ENCODE measurements around the gene TENT5D.
"Not testable (repeated sequence)": the region's sequence is repeated elsewhere in the genome, so short reads cannot be mapped to it uniquely, and the experiment has no call there.

The TENT5D gene

DNA sequence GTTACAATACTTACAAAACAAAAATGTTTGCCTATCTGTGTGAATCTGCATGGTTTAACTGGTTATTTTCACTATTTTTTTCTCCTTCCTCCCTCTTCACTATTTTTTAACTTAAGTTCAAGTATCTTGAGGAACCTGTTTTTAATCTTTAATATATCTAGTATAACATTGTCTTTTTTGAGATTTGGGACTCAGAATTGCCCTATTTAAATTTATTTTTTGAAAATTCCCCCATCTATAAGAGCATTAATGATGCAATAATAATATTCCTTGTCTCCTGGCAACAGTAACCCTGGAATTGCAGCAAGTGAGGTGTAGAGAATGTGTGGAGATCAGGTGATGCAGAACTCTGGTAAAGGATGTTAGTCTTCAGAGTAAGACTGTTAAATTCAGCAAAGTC, at the start of gene TENT5D:
Gene TENT5D (plus strand): TSS at position 301 of the 400 bp plus-strand sequence. CDS start 22,093 bp downstream, outside the sequence.
- no peak for DNase-seq (ENCODE audit: low spot score)

DNA sequence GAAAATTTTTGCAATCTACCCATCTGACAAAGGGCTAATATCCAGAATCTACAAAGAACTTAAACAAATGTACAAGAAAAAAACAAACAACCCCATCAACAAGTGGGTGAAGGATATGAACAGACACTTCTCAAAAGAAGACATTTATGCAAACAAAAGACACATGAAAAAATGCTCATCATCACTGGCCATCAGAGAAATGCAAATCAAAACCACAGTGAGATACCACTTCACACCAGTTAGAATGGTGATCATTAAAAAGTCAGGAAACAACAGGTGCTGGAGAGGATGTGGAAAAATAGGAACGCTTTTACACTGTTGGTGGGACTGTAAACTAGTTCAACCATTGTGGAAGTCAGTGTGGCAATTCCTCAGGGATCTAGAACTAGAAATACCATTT, 34.6 kb upstream of the TENT5D start:
- DNase-seq (ENCODE audit: low spot score), result not testable (repeated sequence)

DNA sequence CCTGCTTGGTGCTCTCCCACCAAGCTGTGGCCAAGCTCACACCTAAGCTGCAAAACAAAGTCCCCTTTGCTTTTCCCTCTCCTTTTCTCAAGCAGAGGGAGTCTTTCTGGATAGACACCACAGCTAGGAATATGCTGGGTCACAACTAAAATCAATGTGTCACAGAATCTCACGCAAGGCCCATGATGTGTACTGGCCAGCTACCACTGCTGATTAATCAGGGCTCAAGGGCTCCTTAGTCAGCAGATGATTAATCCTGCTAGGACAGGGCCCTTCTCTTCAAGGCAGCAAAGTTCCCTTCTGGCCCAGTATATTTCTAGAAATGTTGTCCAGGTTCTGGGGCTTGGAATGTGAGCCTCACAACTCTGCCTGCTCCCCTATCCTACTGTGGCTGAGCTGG, 32.0 kb upstream of the TENT5D start:
- DNase-seq (ENCODE audit: low spot score), result no peak

DNA sequence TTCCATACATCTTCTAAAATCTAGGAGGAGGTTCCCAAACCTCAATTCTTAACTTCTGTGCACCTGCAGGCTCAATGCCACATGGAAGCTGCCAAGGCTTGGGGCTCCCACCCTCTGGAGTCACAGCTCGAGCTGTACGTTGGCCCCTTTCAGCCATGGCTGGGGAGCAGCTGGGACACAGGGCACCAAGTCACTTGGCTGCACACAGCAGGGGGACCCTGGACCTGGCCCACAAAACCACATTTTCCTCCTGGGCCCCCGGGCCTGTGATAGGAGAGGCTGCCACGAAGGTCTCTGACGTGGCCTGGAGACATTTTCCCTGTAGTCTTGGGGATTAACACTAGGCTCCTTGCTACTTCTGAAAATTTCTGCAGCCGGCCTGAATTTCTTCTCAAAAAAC, 8.2 kb upstream of the TENT5D start:
- no peak for DNase-seq (ENCODE audit: low spot score)

DNA sequence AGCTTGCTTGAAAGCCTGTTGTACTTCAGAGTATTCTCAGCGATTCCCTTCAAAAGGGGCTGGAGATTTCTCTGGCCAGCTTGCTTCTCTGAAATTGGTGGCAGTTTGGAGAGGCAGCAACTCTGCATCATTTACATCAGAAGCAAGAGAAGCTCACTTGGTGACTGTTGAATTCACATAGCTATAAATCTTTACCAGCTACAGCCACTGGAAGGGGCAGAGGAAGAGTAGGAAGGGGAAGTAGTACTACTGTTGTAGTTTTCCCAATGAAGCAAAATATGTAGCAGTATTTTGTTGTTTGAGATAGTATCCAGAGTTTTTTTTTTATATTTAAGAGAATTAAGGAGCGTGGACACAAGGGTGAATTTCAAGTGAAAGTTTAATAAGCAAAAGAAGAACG, 2.8 kb downstream of the TENT5D start:
- DNase-seq (ENCODE audit: low spot score), result no peak

DNA sequence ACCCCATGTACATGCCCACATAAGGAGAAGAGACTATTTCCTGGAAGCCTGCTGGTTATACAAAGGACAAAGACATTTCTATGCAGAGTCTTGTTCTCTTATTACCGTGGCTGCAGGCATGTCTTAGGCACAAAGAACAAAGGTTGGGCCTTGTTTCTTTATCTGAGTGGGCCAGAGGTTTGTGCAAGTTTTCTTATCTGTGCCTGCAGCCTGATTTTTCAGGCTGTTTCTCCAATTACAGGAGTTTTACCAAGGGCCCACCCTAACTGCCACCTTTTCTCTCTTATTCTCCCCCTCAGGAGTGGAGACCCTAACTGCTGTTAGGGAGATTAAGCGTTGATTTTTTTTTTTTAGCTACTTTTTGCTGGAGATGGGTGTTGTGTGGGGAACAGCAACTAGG, 3.5 kb downstream of the TENT5D start:
- DNase-seq (ENCODE audit: low spot score), result no peak

DNA sequence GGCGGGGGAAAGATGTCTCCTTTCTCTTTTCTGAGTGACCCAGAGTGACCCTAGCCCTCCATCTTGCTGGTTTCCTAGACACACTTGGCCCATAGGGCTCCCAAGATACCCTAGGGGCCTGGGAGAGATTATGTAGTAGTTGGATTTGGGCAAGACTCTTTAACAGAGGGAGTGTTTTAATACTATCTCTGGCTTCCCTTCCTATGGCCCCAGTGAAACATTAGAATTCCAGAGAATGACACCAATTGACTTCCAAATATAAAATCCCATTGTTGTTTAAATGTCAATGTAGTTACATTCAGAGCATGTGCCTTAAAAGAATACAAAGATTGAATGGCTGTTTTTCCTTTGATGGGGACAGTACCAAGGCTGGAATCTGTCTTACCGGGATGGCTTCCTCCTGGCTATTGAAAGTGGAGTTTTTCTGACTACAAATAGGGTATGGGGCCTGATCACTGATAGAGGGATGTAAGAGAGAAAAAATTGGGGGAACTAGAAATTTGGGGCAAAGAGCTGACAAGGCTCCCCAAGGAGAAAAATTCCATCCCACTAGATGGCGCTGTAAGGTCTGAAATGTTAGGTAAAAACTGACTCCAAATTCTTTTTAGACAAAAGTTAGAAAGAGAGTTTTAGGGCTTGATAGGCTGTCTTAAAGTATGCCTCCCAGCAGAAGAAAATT, 10.7 kb downstream of the TENT5D start:
- DNase-seq (ENCODE audit: low spot score), result no peak

DNA sequence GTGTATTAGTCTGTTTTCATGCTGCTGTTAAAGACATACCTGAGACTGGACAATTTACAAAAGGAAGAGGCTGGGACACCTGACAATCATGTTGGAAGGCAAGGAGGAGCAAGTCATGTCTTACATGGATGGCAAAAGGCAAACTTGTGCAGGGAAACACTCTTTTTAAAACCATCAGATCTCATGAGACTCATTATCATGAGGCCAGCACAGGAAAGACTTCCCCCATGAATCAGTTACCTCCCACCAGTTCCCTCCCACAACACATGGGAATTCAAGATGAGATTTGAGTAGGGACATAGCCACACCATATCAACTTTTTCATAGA, 11.2 kb downstream of the TENT5D start:
- no peak for DNase-seq (ENCODE audit: low spot score)

DNA sequence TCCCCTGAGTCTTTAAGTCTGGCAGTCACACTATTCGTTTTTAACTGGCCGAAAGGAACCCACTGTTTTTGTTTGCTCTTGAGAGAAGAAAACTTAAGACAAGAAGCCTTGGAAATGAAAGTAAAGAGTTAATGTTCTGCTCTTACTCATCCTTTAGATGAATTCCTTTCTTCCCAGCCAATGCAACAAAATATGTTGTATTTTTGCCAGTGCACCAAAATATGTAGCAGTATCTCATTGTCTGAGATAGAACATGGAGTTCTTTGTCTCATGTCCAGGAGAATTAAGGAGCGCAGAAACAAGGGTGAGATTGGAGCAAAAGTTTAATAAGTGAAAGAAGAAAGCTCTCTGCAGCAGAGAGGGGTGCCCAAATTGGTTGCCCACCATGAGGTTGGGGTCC, 12.2 kb downstream of the TENT5D start:
- DNase-seq (ENCODE audit: low spot score), result no peak

DNA sequence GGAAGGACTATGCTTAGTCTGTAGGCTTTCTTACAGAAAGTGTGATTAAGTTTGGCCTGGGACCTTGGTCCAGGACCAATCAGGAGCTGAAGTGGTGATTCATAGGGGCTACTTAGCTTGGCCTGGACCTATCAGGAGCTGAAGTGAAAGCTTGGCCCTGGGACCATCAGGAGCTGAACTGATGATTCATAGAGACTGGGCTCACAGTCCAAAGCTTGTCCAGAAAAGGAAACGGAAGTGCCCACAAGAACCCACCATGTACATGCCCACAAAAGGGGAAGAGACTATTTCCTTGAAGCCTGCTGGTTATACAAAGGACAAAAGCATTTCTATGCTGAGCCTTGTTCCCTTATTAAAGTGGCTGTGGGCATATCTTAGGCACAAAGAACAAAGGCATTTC, 12.6 kb downstream of the TENT5D start:
- no peak for DNase-seq (ENCODE audit: low spot score)

DNA sequence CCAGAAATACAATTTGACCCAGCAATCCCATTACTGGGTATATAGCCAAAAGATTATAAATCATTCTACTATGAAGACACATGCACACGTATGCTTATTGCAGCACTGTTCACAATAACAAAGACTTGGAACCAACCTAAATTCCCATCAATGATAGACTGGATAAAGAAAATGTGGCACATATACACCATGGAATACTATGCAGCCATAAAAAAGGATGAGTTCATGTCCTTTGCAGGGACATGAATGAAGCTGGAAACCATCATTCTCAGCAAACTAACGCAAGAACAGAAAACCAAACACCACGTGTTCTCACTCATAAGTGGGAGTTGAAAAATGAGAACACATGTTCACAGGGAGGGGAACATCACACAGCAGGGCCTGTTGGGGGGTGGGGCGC, 47.9 kb downstream of the TENT5D start:
- DNase-seq (ENCODE audit: low spot score), result not testable (repeated sequence)

DNA sequence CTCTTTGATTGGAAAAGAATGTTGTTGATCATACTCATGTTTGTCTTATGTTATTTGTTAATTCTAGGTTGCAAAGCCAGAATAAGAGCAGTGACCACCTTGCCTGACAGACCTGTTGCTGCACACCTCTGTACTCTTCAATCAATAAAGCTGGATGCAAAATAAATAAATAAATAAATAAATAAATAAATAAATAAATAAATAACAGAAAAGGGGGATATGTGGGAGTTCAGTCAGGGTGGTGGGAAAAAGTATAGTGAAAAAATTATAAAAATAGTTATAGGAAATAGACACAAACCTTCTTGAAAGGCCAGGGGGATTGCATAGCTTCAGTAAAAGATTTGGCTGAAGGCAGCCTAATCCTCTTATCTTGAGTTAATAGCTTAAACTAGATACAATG, 51.3 kb downstream of the TENT5D start:
- no peak for DNase-seq (ENCODE audit: low spot score)

DNA sequence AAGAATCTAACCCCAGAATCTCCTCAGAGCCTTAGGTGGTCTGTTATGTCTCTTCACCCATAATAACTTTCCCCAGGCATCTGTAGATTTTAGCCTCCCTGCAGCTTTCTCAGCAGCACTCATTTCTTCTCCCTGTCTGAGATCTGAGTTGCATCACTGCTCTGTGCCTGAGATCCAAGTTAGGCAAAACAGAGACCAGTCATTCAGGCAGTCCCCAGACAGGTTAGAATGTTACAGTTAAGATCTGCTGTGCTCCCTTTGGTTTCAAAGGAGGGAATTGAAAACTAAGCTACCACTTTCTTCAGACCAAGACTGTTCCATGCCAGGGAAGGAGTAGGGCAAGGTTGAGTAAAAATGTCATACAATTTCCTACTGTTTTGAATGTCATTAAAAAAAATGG, 65.3 kb downstream of the TENT5D start:
- DNase-seq (ENCODE audit: low spot score), result no peak

DNA sequence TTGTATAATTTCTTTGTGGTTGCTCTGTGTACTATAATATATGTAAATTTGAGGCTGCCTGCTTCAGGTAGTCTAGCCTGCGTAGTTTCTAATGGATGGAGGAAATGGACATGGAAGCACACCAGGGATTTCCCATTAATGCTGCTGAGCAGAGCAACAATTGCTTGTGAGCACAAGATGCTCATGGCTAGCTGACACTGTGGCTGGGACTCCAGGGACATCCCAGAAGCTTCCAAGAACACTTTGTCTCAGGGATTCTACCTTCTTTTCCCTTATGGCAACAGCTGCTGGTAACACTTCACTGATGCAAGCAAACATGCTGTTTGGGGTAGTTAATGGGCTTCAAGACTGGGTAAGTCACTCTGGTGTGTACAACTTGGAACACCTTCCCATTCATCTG, 66.1 kb downstream of the TENT5D start:
- DNase-seq (ENCODE audit: low spot score), result no peak

DNA sequence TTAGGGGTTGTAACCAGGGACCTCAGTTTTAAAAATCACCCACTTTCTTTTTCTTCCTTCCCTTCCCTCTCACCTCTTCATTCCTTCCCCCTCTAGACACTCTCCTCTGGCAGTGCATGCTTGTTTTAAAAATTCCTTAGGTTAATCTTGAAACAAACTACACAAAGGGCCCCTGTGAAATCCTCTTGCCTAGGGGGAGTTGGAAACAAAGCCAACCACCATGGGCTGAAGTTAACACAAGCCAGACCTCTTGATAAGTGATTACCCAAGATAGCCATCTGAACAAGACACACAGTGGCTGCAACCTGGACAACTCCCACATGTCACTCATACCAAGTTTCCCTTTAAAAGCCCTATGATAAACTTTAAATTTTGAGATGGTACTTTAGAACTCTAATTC, 68.9 kb downstream of the TENT5D start:
- DNase-seq (ENCODE audit: low spot score), result no peak
